Measurements from ENCODE around the gene NCAPG2. TPM values are rescaled to one million over a fixed set of nuclear protein-coding genes. Genes with fewer than 3 reads are reported as not detected.

Gene NCAPG2
- polyA plus RNA-seq, 1 of the 3 experiments (the other 2 are of a cell fraction), result 25.0 TPM

GRCh38 chr7:158723266-158723665, 18.7 kb upstream of the NCAPG2 start:
- H3K36me3 ChIP-seq (replicated peaks in 1 of 2; ENCODE audit: control insufficient read depth in 1 of 2, insufficient read depth in 2 of 2, low read length in 1 of 2), result no peaks in the 10 kb centered on the region
- no peak overlapping the region for H2AFZ ChIP-seq (ENCODE audit: low read depth)
- no peaks in the 10 kb centered on the region for H3K4me1 ChIP-seq (ENCODE audit: control insufficient read depth in 1 of 2, insufficient read depth in 2 of 2, low read depth in 1 of 2, low read length in 1 of 2)
- DNase-seq, result no peak
- H3K4me2 ChIP-seq, result no peak overlapping the region
- H4K20me1 ChIP-seq (ENCODE audit: insufficient read depth), result no peaks in the 10 kb centered on the region
- no peaks in the 10 kb centered on the region for H3K9me2 ChIP-seq
- H3K27me3 ChIP-seq (ENCODE audit: insufficient read depth), result no peaks in the 10 kb centered on the region
- no peaks in the 10 kb centered on the region for H3K79me2 ChIP-seq (ENCODE audit: insufficient read depth)
- H3K4me3 ChIP-seq (ENCODE audit: low read depth in 2 of 2, low read length in 1 of 2), result no peak overlapping the region
- peaks cover 4% of the 10 kb centered on the region for H3F3A ChIP-seq (replicated peaks; ENCODE audit: insufficient read depth)
- H3K9me3 ChIP-seq, result no peaks in the 10 kb centered on the region
- no peak for TF ChIP-seq SIN3A (IDR thresholded peaks at IDR 0.05; ENCODE audit: borderline replicate concordance, low read depth, low read length)
- TF ChIP-seq MEF2A (IDR thresholded peaks at IDR 0.05; ENCODE audit: borderline replicate concordance, low read depth), result no peak
- no peak for TF ChIP-seq TAF1 (IDR thresholded peaks at IDR 0.05; ENCODE audit: borderline replicate concordance, low read depth, low read length)
- TF ChIP-seq FOXJ3 (CRISPR knock-in tag; IDR thresholded peaks at IDR 0.05), result no peak
- no peak for TF ChIP-seq FOSL2 (IDR thresholded peaks at IDR 0.05; ENCODE audit: borderline replicate concordance, low read depth)
- no peak for TF ChIP-seq NRF1 (IDR thresholded peaks at IDR 0.05; ENCODE audit: low read depth, low read length)
- TF ChIP-seq, protein P1, sequence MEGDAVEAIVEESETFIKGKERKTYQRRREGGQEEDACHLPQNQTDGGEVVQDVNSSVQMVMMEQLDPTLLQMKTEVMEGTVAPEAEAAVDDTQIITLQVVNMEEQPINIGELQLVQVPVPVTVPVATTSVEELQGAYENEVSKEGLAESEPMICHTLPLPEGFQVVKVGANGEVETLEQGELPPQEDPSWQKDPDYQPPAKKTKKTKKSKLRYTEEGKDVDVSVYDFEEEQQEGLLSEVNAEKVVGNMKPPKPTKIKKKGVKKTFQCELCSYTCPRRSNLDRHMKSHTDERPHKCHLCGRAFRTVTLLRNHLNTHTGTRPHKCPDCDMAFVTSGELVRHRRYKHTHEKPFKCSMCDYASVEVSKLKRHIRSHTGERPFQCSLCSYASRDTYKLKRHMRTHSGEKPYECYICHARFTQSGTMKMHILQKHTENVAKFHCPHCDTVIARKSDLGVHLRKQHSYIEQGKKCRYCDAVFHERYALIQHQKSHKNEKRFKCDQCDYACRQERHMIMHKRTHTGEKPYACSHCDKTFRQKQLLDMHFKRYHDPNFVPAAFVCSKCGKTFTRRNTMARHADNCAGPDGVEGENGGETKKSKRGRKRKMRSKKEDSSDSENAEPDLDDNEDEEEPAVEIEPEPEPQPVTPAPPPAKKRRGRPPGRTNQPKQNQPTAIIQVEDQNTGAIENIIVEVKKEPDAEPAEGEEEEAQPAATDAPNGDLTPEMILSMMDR (IDR thresholded peaks at IDR 0.05), result no peak
- no peak for TF ChIP-seq TEAD4 (IDR thresholded peaks at IDR 0.05; ENCODE audit: borderline replicate concordance, insufficient read depth)
- no peak for TF ChIP-seq NFIC (IDR thresholded peaks at IDR 0.05; ENCODE audit: borderline replicate concordance)
- TF ChIP-seq CHD2 (IDR thresholded peaks at IDR 0.05; ENCODE audit: low read length, partially characterized antibody), result no peak
- TF ChIP-seq, protein P2, sequence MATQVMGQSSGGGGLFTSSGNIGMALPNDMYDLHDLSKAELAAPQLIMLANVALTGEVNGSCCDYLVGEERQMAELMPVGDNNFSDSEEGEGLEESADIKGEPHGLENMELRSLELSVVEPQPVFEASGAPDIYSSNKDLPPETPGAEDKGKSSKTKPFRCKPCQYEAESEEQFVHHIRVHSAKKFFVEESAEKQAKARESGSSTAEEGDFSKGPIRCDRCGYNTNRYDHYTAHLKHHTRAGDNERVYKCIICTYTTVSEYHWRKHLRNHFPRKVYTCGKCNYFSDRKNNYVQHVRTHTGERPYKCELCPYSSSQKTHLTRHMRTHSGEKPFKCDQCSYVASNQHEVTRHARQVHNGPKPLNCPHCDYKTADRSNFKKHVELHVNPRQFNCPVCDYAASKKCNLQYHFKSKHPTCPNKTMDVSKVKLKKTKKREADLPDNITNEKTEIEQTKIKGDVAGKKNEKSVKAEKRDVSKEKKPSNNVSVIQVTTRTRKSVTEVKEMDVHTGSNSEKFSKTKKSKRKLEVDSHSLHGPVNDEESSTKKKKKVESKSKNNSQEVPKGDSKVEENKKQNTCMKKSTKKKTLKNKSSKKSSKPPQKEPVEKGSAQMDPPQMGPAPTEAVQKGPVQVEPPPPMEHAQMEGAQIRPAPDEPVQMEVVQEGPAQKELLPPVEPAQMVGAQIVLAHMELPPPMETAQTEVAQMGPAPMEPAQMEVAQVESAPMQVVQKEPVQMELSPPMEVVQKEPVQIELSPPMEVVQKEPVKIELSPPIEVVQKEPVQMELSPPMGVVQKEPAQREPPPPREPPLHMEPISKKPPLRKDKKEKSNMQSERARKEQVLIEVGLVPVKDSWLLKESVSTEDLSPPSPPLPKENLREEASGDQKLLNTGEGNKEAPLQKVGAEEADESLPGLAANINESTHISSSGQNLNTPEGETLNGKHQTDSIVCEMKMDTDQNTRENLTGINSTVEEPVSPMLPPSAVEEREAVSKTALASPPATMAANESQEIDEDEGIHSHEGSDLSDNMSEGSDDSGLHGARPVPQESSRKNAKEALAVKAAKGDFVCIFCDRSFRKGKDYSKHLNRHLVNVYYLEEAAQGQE (IDR thresholded peaks at IDR 0.05; ENCODE audit: low read depth, low read length), result no peak
- TF ChIP-seq ELF1 (IDR thresholded peaks at IDR 0.05), result no peak
- TF ChIP-seq JUND (IDR thresholded peaks at IDR 0.05), result no peak
- WGBS (ENCODE audit: low lambda C conversion rate), result 76% methylated on average over 5 of the region's 13 CpGs
- ChIA-PET POLR2A (no interaction called here), CTCF (interaction anchor here (0.9 to 1.0 kb wide), 2 partner anchors 8 to 11 kb away, joined by 3 to 6 read pairs; no protein-coding TSS in a partner anchor)
- H3K27ac ChIP-seq (ENCODE audit: low read depth in 2 of 2, low read length in 1 of 2), result no peak overlapping the region
- no peak overlapping the region for H3K9ac ChIP-seq

All from SK-N-SH (cell line).